ENCODE data around the gene AGPAT1. TPM values are rescaled to one million over a fixed set of nuclear protein-coding genes. Genes with fewer than 3 reads are reported as not detected.

AGPAT1 gene
- total RNA-seq, 1 experiment from 2014 or later, result 84.5 TPM

GRCh38 chr6:32183483-32184083 is 7.7 kb upstream of the AGPAT1 start:
- Mint-ChIP-seq H3K27ac (no peak overlapping the region), H3K27me3 (ENCODE audit: low read depth) (no peaks in the 10 kb centered on the region), H3K4me3 (no peak overlapping the region), H3K36me3 (peaks cover 45% of the 10 kb centered on the region), H3K9me3 (no peaks in the 10 kb centered on the region), H3K4me1 (peaks cover 19% of the 10 kb centered on the region)
- ATAC-seq (no peak), DNase-seq (ENCODE audit: low spot score) (no peak)
- ChIA-PET POLR2A (no interaction called here), CTCF (interaction anchor here (1.4 to 2.2 kb wide), 2 partner anchors 12 to 136 kb away, joined by 3 to 9 read pairs; no protein-coding TSS in a partner anchor)
- TF ChIP-seq RORB (CRISPR knock-in tag; IDR thresholded peaks at IDR 0.05) (no peak), ATF6 (CRISPR knock-in tag; IDR thresholded peaks at IDR 0.05) (no peak), IRF2 (CRISPR knock-in tag; IDR thresholded peaks at IDR 0.05; ENCODE audit: borderline replicate concordance, low read depth) (no peak)

- H3K4me3 Mint-ChIP-seq, result no peak overlapping the region
- H3K9me3 Mint-ChIP-seq, result no peaks in the 10 kb centered on the region
- TF ChIP-seq, protein P1, sequence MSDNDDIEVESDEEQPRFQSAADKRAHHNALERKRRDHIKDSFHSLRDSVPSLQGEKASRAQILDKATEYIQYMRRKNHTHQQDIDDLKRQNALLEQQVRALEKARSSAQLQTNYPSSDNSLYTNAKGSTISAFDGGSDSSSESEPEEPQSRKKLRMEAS (CRISPR knock-in tag; IDR thresholded peaks at IDR 0.05), result no peak
- TF ChIP-seq MXD4 (CRISPR knock-in tag; IDR thresholded peaks at IDR 0.05; ENCODE audit: borderline replicate concordance) (no peak), ZBTB21 (CRISPR knock-in tag; IDR thresholded peaks at IDR 0.05; ENCODE audit: borderline replicate concordance) (no peak), NR1H2 (CRISPR knock-in tag; IDR thresholded peaks at IDR 0.05) (no peak), ZNF138 (CRISPR knock-in tag; conservative IDR thresholded peaks at IDR 0.05) (no peak), SP1 (CRISPR knock-in tag; conservative IDR thresholded peaks at IDR 0.05) (no peak), CREB1 (CRISPR knock-in tag; IDR thresholded peaks at IDR 0.05) (no peak), TEAD1 (CRISPR knock-in tag; IDR thresholded peaks at IDR 0.05) (no peak), GRHL2 (CRISPR knock-in tag; IDR thresholded peaks at IDR 0.05; ENCODE audit: insufficient replicate concordance, severe bottlenecking) (no peak), PRRX2 (CRISPR knock-in tag; IDR thresholded peaks at IDR 0.05) (no peak), JAZF1 (CRISPR knock-in tag; IDR thresholded peaks at IDR 0.05) (no peak), JUN (CRISPR knock-in tag; IDR thresholded peaks at IDR 0.05) (no peak), ATF6 (CRISPR knock-in tag; IDR thresholded peaks at IDR 0.05) (no peak), ZNF416 (CRISPR knock-in tag; IDR thresholded peaks at IDR 0.05) (no peak), CTCF (IDR thresholded peaks at IDR 0.05) (no peak)
- TF ChIP-seq, protein P2, sequence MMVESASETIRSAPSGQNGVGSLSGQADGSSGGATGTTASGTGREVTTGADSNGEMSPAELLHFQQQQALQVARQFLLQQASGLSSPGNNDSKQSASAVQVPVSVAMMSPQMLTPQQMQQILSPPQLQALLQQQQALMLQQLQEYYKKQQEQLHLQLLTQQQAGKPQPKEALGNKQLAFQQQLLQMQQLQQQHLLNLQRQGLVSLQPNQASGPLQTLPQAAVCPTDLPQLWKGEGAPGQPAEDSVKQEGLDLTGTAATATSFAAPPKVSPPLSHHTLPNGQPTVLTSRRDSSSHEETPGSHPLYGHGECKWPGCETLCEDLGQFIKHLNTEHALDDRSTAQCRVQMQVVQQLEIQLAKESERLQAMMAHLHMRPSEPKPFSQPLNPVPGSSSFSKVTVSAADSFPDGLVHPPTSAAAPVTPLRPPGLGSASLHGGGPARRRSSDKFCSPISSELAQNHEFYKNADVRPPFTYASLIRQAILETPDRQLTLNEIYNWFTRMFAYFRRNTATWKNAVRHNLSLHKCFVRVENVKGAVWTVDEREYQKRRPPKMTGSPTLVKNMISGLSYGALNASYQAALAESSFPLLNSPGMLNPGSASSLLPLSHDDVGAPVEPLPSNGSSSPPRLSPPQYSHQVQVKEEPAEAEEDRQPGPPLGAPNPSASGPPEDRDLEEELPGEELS (CRISPR knock-in tag; IDR thresholded peaks at IDR 0.05), result no peak
- TF ChIP-seq, protein P3, sequence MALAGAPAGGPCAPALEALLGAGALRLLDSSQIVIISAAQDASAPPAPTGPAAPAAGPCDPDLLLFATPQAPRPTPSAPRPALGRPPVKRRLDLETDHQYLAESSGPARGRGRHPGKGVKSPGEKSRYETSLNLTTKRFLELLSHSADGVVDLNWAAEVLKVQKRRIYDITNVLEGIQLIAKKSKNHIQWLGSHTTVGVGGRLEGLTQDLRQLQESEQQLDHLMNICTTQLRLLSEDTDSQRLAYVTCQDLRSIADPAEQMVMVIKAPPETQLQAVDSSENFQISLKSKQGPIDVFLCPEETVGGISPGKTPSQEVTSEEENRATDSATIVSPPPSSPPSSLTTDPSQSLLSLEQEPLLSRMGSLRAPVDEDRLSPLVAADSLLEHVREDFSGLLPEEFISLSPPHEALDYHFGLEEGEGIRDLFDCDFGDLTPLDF (CRISPR knock-in tag; IDR thresholded peaks at IDR 0.05), result no peak
- TF ChIP-seq, protein P4, sequence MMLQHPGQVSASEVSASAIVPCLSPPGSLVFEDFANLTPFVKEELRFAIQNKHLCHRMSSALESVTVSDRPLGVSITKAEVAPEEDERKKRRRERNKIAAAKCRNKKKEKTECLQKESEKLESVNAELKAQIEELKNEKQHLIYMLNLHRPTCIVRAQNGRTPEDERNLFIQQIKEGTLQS (CRISPR knock-in tag; conservative IDR thresholded peaks at IDR 0.05), result no peak
- TF ChIP-seq, protein P5, sequence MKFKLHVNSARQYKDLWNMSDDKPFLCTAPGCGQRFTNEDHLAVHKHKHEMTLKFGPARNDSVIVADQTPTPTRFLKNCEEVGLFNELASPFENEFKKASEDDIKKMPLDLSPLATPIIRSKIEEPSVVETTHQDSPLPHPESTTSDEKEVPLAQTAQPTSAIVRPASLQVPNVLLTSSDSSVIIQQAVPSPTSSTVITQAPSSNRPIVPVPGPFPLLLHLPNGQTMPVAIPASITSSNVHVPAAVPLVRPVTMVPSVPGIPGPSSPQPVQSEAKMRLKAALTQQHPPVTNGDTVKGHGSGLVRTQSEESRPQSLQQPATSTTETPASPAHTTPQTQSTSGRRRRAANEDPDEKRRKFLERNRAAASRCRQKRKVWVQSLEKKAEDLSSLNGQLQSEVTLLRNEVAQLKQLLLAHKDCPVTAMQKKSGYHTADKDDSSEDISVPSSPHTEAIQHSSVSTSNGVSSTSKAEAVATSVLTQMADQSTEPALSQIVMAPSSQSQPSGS (CRISPR knock-in tag; IDR thresholded peaks at IDR 0.05; ENCODE audit: borderline replicate concordance, low read depth), result no peak
- no peak overlapping the region for H3K27ac Mint-ChIP-seq
- POLR2A ChIA-PET, result no interaction called here
- H3K36me3 Mint-ChIP-seq, result peaks cover 42% of the 10 kb centered on the region
- DNase-seq (ENCODE audit: low spot score) (no peak), ATAC-seq (no peak)
- CTCF ChIA-PET, result interaction anchor here (1.3 to 2.2 kb wide), 4 partner anchors 8 to 136 kb away, joined by 3 to 9 read pairs (median 6); partner anchors contain the start of gene PBX2
- H3K4me1 Mint-ChIP-seq, result peaks cover 16% of the 10 kb centered on the region
- no peaks in the 10 kb centered on the region for H3K27me3 Mint-ChIP-seq (ENCODE audit: low read depth)
These were observed 7.1 kb upstream of the AGPAT1 start for GRCh38 chr6:32183030-32183429.

Measured in WTC11 (cell line).